Measurements from ENCODE around the gene MRPS9.

MRPS9 gene

DNA sequence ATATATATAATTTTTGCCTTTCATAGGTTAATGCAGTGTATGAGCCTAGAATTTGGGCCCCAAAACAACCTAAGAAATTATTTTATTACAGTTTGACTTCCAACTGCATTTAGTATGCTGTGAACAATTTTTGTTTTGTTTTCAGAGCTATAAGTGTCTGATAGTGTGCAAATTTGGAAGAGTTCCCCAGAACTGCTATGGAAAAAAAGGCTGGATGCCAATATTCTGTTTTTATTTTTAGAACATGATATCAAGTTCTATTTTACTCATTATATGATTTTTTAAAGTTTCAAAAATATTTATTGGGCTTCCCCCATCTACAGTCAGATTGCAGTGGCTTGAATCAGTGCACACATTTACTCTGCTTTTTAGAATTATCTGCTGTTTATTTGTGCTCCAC lies 42.6 kb downstream of the MRPS9 start:
- DNase-seq = no peak

GRCh38 chr2:105081006-105081601 lies 43.2 kb downstream of the MRPS9 start:
- DNase-seq = no peak

GRCh38 chr2:105082107-105082506 lies 44.2 kb downstream of the MRPS9 start:
- no peak for DNase-seq

- DNase-seq = no peak
Observed at GRCh38 chr2:105085525-105085924, 47.7 kb downstream of the MRPS9 start.

DNA sequence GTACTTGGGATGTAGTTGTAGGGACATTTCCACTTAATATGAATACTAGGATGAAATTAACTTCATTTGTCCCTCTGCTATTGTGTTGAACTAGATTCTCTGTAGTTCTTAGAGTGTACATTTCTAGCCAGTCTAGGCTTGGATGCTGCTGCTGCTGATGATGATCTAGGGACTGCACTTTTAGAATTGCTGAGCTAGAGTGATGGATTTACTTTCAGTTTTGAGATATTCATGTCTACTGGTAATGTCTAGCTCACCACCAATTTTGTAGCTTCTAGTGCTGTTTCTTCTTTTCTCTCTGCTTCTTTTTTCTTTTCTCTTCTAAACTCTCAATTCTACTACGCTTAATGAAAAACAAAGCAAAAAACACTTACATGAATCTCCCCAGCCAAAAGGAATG lies 49.4 kb downstream of the MRPS9 start:
- no peak for DNase-seq

- DNase-seq = no peak
Observed at GRCh38 chr2:105090091-105090490, 52.2 kb downstream of the MRPS9 start.

GRCh38 chr2:105092797-105093196 lies 54.9 kb downstream of the MRPS9 start:
- no peak for DNase-seq

DNA sequence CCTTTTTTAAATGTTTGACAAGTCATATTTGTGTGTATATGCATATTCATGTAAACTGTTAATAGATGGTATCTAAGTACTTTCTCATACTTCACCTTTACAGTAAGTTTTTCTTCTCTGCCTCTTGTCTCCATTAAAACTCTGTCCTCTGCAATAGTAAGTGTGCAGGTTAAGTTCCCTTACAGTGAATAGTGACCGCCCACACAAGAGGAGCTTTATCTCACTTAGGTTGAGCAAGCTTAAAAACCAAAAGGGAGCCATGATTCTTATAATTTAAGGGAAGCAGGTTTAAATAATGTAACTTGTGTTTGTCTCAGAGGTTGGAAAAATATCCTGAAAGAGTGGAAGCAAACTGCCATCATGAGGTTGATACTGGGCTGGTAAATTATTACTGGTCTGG lies 61.3 kb downstream of the MRPS9 start:
- DNase-seq = no peak

DNA sequence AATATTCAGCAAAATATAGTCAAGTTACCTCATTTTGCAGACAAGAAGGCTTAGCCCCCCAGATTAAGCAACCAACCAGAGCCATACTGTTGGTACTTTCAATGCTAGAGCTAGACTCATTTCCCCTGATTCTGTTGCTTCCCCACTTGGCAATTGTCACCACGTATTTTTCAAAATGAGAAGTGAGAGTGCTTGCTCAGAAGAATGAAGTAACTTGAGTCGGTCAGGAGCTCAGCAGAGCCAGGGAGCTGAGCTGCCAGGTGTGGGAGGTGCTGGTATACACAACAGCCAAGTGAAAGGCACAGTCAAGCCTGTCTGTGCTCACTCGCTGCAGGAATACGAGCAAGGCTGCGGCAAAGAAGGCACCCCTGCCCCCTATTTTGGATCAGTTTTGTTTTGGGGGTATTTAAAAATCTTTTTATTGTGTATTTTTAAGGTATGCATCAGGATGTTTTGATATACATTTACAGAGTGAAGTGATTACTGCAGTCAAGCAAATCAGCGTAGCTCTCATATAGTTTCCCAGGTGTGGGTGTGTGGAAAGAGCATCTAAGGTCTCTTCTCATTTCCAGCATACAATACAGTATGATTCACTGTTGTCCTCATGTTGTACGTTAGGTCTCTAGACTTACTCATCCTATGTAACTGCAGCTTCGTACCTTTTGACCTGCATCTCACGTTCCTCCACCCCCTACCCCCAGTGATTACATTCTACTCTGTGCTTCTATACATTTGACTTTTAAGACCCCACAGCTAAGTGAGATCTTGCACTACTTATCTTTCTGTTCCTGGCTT lies 62.4 kb downstream of the MRPS9 start:
- no peak for DNase-seq

DNA sequence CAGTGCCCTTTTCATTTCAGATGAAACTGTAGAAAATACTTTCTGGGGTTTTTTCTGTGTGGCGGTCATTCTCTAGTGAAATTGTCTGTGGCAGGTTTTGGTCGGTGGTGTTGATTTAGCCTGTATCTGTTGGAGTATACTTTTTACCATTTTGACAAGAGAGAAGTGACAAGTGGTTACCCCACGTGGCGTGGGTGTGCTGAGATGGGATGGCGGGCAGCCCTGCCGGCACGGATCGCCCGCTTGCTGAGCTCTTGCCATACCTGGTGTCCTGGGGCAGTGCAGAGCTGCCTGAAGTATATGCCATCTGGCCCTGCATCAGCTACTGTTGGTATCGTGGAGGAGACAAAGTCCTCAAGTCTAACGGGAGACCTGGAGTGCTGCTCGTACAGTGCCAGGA lies 64.1 kb downstream of the MRPS9 start:
- no peak for DNase-seq

- no peak for DNase-seq
Observed at GRCh38 chr2:105102963-105103421, 65.1 kb downstream of the MRPS9 start.

DNA sequence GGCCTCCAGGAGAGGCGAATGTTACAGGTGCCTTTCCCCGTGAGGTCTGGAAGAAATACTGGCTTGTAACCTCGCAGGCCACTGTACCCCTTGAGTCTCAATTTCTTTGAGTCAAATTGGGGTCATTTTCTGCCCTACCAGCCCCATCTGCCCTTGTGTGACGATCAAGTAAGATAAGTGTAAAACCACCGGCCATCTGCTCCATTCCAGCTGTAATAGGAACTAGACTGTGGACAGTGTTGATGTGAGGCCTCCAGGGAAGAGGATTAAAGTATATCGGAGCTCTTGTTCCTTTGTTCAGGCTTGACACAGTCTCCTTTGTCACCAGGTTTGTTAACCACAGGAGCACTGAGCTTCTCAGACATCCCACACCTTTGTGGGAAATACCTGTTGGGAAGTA lies 65.6 kb downstream of the MRPS9 start:
- DNase-seq = no peak

DNA sequence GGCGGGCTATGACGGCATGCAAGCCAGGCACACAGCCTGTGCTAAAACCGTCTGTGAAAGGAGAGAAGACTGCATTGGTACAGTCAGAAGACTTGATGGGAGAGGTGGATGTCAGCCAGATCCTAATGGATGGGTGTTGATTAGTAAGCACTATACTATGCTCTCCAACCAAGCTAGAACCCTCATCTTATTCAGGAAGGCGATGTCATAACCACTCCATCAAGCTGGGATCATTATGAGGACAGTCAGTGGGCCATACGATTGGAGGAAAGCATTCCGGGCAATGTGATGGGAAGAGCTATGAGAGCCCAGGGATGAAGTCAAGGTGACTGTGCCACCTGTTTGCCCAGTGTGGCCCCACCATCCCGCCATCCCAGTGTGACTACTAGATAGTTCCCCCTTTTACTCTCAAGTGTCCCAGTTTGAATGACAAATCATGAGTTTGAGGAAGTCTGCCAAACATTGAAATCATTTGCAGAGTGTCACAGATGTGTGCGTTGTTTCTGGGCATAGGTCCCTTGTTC lies 66.4 kb downstream of the MRPS9 start:
- no peak for DNase-seq

DNA sequence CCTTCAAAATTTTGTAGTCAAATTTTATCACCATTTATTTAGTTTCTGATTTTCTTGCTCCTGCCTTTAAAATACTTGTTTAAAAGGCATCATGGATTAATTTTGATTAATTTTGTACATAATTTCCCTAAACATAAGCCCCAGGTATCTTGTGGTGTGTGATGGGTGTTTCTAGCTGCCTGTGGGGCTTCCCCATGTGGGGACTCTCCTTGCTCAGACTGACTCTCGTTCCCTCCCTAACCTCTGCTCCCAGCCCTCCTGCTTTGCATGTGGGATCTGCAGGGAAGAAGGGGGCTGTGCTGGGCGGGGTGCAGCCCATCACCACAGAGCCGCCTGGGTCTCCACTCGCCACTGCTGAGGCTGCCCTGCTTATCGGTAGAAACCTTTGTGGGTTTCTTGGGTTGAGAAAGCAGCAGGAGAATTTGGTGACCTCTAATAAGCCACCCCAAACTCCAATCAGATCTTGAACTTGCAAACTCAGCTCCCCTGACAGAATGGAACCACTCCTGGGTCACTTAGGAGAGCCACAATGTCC lies 72.5 kb downstream of the MRPS9 start:
- DNase-seq = no peak

- DNase-seq = no peak
Observed at GRCh38 chr2:105111365-105112150, 73.7 kb downstream of the MRPS9 start.

GRCh38 chr2:105112345-105112744 lies 74.5 kb downstream of the MRPS9 start:
- no peak for DNase-seq

DNA sequence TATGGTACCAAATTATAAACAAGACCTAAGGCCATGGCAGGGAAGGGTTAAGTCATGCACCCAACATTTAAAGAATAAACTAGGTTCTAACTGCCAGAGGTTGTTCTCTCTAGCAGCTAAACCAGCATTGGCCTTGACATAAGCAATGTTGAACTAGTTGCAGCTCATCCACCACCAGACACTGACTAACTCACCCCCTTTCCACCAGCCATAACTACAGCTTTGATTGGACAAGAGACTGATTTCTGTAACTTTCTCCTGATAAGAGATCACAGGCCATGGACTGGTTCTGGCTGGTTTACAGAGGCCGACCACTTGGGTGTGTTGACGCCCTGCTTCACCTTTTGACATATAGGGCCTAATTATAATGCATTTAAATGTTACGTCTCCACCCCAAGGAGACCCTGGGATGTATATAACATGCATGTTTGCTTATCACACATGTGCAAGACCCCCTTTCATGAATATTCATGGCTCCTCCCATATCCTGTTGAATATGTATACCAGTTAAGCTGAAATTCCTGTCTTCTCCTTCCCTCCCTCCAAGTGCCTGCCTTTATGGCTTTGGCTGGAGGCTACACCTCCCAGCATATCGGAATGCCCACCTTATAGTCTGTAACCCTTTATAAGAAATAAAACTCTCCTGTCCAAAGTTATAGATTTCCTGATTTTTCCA lies 75.9 kb downstream of the MRPS9 start:
- DNase-seq = no peak

DNA sequence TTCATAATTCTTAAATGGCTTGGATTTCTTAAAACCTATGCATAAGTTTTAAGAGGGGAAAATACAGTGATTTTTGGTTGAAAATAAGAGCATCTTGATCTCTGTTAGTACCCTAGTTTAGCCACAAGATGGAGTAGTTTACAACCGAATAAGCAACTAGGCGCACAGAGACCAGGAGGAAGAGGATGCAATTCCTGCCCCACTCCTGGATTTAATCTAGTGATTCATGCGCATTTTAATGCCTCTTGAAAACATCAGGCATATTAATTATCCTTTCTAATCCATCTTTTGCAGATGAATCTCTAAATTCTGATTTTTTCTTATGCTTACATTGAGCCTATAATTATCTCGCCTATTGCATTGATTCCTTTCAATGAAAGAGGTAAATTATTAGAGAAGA lies 76.7 kb downstream of the MRPS9 start:
- DNase-seq = no peak

DNA sequence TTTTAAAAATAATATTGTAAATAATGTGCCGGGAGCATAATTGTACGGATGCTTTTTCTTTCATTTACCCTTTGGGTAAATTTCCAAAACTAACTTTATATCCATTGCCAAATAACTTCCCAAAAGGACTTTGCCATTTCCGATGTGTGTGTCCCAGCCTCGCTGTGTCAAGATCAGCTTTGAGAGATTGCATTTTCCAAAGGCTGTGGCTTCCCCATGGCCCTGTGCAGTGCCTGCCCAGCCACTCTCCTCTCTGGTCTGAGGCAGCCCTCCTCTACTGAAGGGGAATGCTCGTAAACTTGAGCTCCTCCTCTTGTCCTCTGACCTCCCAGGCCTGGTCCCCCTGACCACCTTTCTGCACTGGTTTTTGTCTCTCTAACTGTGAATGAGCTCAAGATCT lies 78.5 kb downstream of the MRPS9 start:
- DNase-seq = no peak

- no peak for DNase-seq
Observed at GRCh38 chr2:105117565-105117964, 79.7 kb downstream of the MRPS9 start.

GRCh38 chr2:105118960-105119359 lies 81.1 kb downstream of the MRPS9 start:
- DNase-seq = no peak

GRCh38 chr2:105121434-105121833 lies 83.6 kb downstream of the MRPS9 start:
- no peak for DNase-seq

DNA sequence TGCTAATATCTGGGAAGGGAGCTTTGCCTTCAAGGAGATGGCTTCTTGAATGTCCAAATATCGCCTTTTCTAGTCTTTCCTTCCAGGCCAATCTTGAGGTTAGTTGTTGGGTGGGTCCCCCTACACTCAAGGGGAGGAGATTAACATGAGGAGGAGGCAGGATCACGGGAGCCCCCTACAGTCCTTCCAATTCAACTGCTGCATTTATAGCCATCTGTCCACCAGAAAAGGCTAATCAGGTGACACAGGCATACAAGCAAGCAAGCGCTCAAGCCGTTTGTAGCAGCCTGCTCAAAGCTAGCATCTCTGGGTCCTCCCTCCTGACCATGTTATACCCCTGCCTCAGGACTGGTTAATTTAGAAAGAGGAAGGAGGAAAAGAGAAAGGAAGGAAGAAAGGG lies 87.6 kb downstream of the MRPS9 start:
- DNase-seq = no peak

Measured in stimulated activated CD4-positive, alpha-beta T cell treated with anti-CD3 and anti-CD28 coated beads, Interleukin-4, amount 100 ng/mL, for 1 hour (primary cell).